ENCODE data around the gene MSX1.

DNA sequence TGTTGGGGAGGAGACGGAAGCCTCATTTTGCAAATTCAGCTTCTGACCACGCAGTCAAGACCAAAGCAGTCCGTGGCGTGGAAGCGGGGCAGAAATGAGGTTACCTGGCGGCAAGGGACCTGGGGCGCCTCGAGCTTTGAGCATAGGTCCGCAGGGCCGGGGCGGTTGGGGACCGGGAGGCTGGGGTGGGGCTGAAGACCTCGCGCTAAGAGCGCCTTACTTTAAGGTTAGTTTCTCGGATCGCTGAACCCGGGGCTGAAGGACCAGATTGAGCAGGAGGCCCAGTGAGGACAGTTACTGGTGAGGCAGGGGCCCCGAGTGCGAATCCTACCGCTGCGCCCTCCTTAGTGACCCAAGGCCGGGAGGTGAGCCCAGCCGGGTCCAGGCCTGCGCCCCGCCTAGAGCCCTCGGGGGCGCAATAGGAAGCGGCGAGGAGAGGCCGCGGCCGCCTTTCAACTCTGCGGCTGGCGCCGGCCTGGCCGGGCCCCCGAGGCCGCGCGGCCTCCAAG lies 7.5 kb downstream of the MSX1 start:
- TF ChIP-seq, protein P1, sequence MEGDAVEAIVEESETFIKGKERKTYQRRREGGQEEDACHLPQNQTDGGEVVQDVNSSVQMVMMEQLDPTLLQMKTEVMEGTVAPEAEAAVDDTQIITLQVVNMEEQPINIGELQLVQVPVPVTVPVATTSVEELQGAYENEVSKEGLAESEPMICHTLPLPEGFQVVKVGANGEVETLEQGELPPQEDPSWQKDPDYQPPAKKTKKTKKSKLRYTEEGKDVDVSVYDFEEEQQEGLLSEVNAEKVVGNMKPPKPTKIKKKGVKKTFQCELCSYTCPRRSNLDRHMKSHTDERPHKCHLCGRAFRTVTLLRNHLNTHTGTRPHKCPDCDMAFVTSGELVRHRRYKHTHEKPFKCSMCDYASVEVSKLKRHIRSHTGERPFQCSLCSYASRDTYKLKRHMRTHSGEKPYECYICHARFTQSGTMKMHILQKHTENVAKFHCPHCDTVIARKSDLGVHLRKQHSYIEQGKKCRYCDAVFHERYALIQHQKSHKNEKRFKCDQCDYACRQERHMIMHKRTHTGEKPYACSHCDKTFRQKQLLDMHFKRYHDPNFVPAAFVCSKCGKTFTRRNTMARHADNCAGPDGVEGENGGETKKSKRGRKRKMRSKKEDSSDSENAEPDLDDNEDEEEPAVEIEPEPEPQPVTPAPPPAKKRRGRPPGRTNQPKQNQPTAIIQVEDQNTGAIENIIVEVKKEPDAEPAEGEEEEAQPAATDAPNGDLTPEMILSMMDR (IDR thresholded peaks at IDR 0.05 in 4 of 5, conservative IDR thresholded peaks at IDR 0.05 in 1 of 5), result no peak
- TF ChIP-seq POLR2A (IDR thresholded peaks at IDR 0.05), result no peak
